C1 segment of cervical spinal cord (tissue), 14 donors: Measurements from ENCODE around the gene POLD3.

Source experiments
- DNase-seq, 14 donors: peaks; one replicate each; lab custom pipeline; 2025; lab: John Stamatoyannopoulos, UW

Gene POLD3

DNA sequence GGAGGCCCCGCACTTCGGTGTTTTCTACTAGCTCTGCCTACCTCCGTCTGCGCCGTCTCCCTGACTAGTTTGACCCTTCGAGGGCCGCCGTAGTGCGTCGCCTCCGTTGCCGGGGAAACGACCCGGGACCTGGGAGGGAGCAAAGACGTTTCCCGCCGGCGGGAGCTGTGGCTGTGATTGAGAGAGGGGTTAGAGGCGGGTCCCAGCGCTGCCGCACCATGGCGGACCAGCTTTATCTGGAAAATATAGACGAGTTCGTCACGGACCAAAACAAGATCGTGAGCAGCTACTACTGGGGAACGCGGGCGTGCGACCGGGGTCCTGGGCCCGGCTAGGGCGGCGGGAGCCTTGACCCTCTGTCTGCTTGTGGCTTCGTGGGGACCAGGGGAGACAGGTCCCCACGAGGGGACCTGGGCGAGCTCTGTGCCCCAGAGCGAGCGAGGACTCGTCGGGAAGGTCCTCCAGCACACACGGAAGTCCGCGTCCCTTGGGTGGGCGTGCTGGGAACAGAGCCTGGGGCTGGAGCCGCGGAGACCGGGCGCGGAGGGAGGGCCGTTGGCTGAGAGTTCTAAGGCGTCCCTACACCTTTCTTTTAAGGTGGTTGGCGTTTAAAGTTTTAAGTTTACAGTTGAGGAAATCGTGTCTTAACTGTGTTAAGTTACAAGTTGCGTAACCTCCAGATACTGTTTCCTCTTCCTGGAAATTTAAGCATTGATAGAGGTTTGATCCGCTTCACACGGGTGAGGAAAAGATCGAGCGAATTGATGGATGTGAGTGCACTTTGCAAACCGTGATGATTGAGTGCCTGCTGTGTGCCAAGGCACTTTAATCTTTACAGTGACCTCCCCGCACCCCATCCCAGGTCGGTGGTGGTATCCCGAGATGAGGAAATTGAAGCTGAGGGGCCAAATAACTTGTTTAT, at the start of gene POLD3:
POLD3 (plus strand) TSS at position 142 of the 922 bp plus-strand sequence; CDS start at position 219, 77 bp downstream.
- DNase-seq, result peak; percentile 41 to 94 (median 90)

- DNase-seq, result no peak
These were observed 48.4 kb upstream of the POLD3 start for GRCh38 chr11:74543991-74544390.

DNA sequence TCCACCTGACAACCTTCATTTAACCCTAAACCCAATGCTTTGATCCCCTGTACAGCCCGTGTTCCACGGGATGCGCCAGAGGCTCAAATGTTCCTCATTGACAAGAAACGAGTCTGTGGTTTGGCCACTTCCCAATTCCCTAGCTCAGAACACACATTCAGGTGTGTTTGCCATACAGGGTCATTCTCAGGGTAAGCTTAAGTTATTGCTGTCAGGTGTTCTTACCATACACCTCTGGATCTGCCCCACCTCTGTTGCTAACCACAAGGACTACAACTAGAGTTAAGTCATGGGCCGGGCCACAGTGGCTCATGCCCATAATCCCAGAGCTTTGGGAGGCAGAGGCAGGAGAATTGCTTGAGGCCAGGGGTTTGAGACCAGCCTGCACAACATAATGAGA, 45.6 kb upstream of the POLD3 start:
- DNase-seq, result no peak

GRCh38 chr11:74550991-74551753, 41.2 kb upstream of the POLD3 start:
- DNase-seq, result no peak

GRCh38 chr11:74551754-74552145, 40.6 kb upstream of the POLD3 start:
- DNase-seq, result no peak

DNA sequence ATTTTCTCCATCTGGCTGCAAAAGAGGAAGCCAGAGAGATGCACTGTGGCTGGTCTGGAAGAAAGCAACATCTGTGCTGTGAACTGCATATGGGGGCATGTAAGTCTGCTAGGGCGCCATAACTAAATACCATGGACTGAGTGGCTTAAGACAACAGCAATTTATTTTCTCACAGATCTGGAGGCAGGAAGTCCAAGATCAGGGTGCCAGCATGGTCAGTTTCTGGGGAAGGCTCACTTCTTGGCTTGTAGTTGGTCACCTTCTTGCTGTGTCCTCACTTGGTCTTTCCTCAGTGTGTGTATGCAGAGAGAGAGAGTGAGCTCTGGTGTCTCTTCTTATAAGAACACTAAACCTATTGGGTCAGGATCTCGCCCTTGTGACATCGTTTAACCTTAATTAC, 34.9 kb upstream of the POLD3 start:
- DNase-seq, result no peak

DNA sequence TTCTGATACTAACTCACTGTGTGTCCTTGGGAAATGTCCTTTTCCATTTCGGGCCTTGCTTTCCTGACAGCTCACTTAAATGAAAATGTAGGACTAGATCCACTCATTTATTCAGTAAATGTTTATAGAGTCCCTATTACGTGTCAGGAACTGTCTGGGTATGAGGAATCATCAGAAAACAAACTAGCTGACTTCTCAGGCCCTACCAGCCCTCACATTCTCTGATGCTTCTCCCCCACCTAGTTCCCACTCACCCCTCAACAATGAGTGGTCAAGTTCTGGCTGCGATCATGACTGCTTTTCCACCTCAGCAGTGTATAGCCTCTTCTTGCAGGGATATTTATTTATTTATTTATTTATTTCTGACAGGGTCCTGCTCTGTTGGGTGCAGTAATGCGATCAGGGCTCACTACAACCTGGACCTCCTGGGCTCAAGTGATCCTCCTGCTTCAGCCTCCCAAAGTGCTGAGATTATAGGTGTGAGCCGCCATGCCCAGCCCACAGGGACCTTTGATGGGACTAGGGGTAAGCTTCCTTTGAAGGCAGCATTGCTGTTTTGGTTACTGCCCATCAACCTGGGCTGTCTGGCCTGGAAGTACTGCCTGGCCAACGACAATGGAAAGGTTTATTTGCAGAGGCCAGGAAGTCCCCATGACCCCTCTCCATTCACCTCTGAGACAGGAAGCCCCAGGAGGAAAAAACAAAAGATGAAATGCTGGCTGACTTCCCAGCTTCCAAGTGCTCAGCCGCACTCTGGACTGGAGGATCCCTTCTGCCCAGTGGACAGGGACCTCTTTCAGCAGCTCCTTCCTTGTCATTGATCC, 33.1 kb upstream of the POLD3 start:
- no peak for DNase-seq

DNA sequence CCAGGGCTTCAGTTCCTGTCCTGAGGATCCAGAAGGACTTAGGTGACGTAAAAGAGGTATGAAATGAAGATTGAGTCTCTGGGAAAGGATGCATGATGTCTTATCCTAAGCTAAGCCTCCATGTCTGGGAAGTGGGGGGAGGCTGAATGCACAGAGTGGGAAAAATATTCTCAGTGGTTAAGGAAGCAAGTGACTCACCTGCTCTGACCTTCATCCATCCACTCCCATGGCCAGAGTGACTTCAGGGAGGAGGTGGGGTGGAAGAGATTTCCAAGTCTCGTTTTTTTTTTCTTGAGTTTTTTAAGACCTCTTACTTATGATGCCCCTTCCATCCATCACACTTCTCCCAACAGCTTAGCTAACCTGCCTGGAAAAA, 32.5 kb upstream of the POLD3 start:
- DNase-seq, result no peak

DNA sequence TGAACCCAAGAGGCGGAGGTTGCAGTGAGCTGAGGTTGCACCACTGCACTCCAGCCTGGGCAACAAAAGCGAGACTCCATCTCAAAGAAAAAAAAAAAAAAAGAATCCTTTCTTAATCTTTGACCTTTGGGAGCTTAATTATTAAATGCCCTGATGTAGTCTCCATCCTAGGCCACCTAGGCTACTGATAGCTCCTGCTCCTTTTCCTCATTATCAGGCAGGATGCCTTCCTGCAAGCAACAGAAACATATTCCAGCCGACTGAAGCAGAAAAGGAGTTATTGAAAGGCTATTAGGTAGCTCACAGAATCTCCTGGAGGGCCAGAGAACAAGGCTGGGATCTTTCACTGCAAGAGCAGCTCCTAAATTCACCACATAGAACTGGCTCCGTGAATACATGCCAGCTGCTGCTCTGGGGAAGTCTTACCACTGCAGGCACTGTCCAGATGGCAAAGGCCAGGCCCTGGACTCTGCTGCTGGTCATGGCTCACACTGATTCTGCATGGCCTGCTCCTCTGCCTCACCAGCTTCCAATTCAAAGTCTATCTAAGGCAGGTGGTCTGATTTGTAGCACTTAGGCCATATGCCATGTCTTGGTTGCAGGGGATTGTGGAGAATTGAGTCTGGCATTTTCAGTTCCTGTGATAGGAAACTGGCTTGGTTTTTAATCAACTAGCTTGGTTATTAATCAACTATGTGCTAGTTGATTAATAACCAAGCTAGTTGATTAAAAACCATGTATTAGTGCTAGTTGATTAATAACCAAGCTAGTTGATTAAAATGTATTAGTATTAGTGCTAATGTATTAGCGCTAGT, 26.0 kb upstream of the POLD3 start:
- no peak for DNase-seq

- DNase-seq, result no peak
These were observed 24.4 kb upstream of the POLD3 start for GRCh38 chr11:74568028-74568427.

DNA sequence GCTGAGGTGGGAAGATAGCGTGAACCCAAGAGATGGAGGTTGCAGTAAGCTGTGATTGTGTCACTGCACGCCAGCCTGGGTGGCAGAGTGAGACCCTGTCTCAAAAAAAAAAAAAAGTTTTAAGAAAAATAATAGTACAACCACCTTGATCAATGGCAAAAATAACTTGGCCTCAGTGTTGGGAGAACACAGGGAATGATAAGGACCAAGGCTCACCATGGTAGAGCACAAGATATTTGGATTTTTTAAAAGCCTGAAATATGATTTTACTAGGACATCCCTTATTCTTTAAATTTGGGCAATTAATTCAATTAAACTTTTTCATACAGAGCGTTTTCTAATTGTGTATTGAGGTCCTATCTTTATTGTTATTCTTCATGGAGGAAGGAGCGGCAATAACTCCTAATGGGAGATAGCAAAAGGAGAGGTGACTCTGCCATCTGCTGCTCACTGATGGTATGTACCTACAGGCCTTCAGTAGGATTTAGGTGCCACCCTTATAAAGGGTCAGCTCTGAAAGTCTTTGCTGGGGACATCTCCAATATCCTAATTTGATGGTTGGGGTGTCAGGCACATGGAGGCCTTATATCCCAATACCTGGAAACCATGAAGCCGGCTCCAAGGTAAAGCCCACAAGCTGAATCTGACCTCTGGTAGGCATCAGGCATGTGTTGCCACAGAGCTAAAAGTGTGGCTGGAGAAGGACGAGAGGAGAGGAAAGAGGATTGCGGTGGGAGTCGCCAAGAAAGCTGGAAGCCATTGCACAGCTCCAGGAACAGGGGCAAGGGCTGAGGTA, 21.9 kb upstream of the POLD3 start:
- DNase-seq, result no peak

DNA sequence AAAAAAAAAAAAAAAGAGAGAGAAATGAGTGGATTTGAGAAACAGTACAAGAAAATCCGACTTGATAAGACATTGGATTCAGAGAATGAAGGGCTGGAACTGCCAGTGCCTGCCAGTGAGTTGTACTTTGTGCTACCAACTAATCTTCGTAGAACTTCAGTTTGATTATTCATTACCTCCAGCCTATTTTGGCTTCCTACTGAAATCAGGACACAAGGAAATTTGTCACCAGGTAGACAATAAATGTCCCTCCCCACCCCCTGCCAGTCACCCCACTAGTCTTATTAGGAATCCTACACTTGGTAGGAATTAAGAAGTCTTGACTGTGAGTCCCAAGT, 21.4 kb upstream of the POLD3 start:
- DNase-seq, result no peak

DNA sequence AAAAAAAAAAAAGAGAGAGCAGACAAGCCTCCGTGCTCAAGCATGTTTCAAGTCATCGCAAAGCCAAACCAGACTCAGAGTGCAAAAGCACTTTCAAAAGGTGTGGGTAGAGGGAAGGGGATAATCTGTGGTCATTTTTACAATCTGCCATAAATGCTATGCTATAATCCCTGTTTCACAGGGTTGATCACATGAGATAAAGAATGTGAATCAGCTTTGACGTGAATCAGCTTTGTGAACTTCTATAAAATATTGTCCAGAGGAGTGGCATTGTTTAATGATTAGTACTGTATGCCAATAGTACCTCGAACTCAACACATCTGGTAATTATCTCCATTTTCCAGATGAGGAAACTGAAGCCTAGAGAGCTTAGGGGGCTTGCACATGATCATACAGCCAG, 20.0 kb upstream of the POLD3 start:
- DNase-seq, result no peak

- no peak for DNase-seq
These were observed 17.8 kb upstream of the POLD3 start for GRCh38 chr11:74574563-74574962.

GRCh38 chr11:74575999-74576398, 16.4 kb upstream of the POLD3 start:
- no peak for DNase-seq

DNA sequence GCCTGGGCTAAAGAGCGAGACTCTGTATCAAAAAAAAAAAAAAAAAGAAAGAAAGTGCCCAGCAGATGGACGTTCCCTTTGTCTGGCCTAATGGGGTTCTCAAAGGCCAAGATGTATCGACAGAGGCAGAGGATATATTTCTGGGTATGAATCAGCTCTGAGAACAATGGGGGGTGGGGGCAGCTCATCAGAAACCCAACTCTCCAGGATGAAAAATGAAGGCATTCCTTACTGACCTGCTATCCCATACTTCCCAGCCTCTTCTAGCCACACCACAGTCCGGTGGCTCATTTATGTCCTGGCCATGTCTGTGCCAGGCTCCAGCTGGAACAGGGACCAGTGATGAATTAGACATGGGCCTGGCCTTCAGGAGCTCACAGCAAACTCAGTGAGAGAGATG, 15.2 kb upstream of the POLD3 start:
- DNase-seq, result no peak

- DNase-seq, result no peak
These were observed 14.6 kb upstream of the POLD3 start for GRCh38 chr11:74577624-74578396.

DNA sequence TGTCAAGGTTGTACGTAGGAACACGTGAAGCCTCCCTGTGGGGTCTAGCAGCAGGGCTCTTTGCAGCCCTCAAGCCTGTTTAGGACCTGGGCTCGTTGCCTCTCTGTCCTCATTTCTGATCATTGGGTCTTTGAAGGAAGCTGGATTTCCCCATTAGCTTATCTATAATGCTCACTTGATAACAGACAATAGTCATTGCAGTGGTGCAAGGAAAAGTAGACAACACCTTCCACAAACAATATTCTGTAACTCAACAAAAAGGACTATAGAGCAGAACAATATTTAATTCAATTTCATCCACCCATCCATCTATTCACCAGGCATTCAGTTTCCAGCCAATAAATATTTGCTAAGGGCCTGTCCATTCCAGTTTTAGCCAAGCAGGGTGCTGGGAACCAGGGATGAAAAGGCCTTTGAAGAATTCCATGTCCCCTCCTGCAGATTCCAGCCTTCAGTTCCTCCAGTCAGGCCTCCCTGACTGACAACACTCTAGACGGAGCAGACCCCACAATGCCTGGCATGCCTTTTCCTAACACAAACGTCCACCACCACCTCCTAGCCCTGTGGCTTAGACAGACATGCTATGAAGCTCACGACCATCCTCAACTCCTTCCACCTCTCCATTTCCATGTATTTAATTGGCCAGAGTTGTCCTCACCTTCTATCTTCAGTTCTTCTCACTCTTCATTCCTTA, 12.7 kb upstream of the POLD3 start:
- DNase-seq, result no peak

DNA sequence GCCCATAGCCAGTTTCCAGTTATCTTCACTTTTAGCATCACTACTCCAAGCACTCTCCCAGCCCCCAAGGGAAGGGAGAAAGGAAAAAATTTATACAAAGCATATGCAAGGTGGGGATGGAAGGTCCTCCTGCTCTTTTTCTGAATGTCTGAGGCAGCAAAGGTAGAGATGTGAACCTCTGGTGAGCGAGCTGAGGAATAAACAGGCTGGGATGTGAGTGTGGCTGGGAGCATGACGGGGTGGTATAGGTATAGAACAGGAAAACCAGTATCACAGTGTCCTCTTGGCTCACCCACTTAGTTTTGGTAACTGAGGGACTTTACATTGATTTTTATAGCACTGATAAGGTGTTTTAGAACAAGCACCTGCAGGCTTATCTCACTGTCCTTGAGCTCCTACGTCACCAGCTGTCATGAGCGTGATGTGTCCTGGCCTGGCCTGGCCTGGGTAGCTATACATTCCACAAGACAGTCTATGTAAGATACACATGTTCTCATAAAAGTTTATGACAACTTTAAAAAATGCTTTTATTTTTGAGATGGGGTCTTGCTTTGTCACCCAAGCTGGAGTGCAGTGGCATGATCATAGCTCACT, 10.3 kb upstream of the POLD3 start:
- no peak for DNase-seq
